ENCODE measurements around the gene GSE1.

Gene GSE1

DNA sequence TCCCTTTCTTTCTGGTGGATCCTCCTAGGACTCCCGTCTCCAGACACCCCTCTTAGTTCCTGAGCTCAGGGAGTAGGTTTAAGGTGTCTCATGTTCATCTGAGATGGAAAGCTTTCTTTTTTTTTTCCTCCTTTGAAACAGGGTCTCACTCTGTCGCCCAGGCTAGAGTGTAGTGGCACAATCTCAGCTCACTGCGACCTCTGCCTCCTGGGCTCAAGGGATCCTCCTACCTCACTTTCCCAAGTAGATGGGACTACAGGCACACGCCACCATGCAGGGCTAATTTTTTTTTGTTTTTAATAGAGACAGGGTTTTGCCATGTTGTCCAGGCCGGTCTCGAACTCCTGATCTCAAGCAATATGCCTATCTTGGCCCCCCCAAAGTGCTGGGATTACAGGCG, 3.6 kb upstream of the GSE1 start:
- H3K9me3 ChIP-seq: no peaks in the 10 kb centered on the region
- H3K4me1 ChIP-seq: peaks cover 65% of the 10 kb centered on the region
- peak overlapping the region; percentile 97 for H3K4me2 ChIP-seq
- no peak overlapping the region for H3K9ac ChIP-seq
- no peaks in the 10 kb centered on the region for H3K27me3 ChIP-seq
- H3K4me3 ChIP-seq: no peak overlapping the region
- H4K20me1 ChIP-seq: peaks cover 54% of the 10 kb centered on the region
- H3K36me3 ChIP-seq: no peaks in the 10 kb centered on the region
- TF ChIP-seq Cebpa-rat (IDR thresholded peaks at IDR 0.05): no peak
- peak overlapping the region; percentile 87 for H3K27ac ChIP-seq

DNA sequence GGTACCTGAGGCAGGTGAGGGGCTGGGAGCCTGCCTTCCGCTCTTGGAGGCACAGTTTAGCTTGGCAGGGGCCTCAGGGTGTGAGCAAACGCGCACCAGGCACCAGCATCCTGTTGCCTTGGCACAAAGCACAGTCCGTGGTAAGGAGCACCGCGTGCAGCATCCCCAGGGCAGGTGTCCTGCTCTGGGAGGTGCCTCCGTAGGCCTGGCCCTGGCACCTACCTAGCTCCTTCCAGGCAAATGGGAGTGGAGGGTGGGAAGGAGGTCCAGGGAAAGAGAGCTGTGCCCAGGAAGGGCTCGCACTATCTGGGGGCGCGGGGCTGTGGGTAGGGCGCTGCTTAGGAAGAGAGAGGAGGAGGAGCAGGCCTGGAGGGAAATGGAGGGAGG, 3.1 kb upstream of the GSE1 start:
- no peak for TF ChIP-seq Cebpa-rat (IDR thresholded peaks at IDR 0.05)
- Histone ChIP-seq H3K27me3 (no peaks in the 10 kb centered on the region), H3K36me3 (no peaks in the 10 kb centered on the region), H3K27ac (peak overlapping the region; percentile 87), H3K9me3 (no peaks in the 10 kb centered on the region), H3K4me3 (peak overlapping the region; percentile 43; the same call in 1 of the 2 replicates), H3K4me1 (peaks cover 68% of the 10 kb centered on the region), H4K20me1 (peaks cover 58% of the 10 kb centered on the region), H3K4me2 (peak overlapping the region; percentile 97), H3K9ac (no peak overlapping the region)

DNA sequence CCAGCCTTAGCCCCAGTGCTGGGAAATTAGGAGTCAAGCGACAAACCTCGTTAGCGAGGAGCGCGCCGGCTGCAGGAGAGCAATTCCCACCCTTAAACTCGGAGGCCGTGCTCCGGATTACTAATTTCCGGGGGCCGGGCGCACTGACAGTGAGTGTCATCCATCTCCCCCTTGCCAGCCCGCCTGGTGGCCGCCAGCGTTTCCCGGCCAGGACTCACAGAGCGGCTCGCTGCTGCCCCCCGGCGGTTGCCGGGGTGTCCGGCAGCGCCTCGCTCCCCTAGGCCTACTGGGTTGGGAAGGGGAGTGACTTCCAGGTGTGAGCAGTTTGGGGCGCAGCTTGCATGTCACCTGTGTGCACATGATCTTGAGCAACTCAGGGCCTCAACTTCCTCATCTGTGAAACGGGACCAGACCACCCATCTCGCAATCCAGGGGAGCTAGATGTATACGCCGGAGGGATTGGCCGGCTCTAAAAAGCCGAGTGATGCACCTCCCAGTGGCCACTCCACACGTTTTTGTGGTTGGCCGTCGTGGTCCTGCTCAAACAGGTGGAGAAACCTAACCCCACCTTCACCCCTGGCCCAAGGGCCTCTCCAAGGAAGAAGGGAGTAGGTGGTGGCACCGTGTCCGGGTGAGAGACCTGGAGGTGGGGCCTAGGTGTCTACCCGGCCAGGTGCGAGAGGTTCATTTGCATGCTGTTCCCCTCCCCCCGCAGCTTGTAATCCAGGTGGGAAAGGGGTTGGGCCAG, 2.5 kb upstream of the GSE1 start:
- H4K20me1 ChIP-seq: peaks cover 58% of the 10 kb centered on the region
- H3K4me3 ChIP-seq: peak overlapping the region; percentile 76; the same call in 1 of the 2 replicates
- H3K4me2 ChIP-seq: peak overlapping the region; percentile 97
- no peaks in the 10 kb centered on the region for H3K36me3 ChIP-seq
- no peak for TF ChIP-seq Cebpa-rat (IDR thresholded peaks at IDR 0.05)
- H3K27me3 ChIP-seq: no peaks in the 10 kb centered on the region
- H3K27ac ChIP-seq: peak overlapping the region; percentile 87
- no peaks in the 10 kb centered on the region for H3K9me3 ChIP-seq
- peaks cover 68% of the 10 kb centered on the region for H3K4me1 ChIP-seq
- H3K9ac ChIP-seq: no peak overlapping the region

DNA sequence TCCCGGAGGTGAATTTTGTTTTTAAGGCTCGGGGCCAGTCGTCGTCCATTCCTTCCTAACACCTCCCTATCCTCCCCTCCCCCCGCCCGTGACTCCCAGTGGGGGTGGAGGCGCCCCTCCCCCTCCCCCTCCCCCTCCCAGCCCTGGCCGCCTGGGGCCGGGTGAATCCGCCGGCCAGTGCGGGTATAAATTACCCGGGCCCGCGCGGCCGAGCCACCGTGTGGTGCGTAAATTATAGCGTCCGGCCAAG, 2.0 kb upstream of the GSE1 start:
- peak overlapping the region; percentile 96 for H3K27ac ChIP-seq

DNA sequence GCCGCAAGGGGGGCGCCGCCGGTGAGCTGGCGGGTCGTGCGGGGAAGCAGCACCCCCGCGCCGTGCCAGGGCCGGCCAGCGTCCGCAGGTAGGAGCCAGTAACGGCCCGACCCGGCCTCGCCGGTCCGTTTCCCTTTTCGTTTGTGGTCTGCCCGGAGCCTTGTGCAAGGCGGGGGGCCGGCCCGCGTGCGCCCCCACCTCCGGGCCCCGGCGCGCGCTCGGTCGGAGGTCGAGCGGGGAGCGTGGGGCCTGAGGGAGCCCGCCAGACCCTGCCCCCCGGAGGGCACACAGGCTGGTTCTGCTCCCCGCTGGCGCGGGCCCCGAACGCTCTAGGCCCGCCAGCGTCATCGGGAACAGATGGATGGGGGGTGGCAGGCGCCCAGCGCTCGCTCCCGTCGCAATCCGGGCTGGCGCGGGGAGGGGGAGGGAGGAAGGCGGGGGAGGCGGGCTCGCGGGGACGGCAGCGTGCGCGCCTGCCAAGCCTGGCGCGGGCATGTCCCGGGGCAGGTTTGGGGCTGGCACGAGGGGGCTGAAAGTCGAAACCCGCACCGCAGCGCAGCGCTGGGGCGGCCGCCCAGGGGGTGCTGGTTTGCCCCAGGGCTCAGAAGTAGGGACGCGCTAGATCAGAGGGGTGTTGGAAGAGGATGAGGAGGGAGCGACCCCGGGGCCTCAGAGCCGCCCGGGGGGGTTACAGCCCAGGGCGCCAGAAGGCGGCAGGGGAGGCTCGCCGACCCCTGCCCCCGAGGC, 1.5 kb upstream of the GSE1 start:
- peaks cover 68% of the 10 kb centered on the region for H3K4me1 ChIP-seq
- H3K9ac ChIP-seq: peak overlapping the region; percentile 85
- H4K20me1 ChIP-seq: peaks cover 58% of the 10 kb centered on the region
- no peaks in the 10 kb centered on the region for H3K27me3 ChIP-seq
- H3K36me3 ChIP-seq: no peaks in the 10 kb centered on the region
- peak overlapping the region; percentile 97 for H3K4me2 ChIP-seq
- TF ChIP-seq Cebpa-rat (IDR thresholded peaks at IDR 0.05): no peak
- H3K9me3 ChIP-seq: no peaks in the 10 kb centered on the region
- peak overlapping the region; percentile 76 for H3K4me3 ChIP-seq
- peak overlapping the region; percentile 96 for H3K27ac ChIP-seq

More for the DNA sequence above, 2.0 kb upstream of the GSE1 start:
- peaks cover 68% of the 10 kb centered on the region for H3K4me1 ChIP-seq
- peak overlapping the region; percentile 85 for H3K9ac ChIP-seq
- no peak for TF ChIP-seq Cebpa-rat (IDR thresholded peaks at IDR 0.05)
- H3K4me2 ChIP-seq: peak overlapping the region; percentile 97
- H3K4me3 ChIP-seq: peak overlapping the region; percentile 76
- H4K20me1 ChIP-seq: peaks cover 58% of the 10 kb centered on the region
- H3K9me3 ChIP-seq: no peaks in the 10 kb centered on the region
- no peaks in the 10 kb centered on the region for H3K36me3 ChIP-seq
- no peaks in the 10 kb centered on the region for H3K27me3 ChIP-seq

DNA sequence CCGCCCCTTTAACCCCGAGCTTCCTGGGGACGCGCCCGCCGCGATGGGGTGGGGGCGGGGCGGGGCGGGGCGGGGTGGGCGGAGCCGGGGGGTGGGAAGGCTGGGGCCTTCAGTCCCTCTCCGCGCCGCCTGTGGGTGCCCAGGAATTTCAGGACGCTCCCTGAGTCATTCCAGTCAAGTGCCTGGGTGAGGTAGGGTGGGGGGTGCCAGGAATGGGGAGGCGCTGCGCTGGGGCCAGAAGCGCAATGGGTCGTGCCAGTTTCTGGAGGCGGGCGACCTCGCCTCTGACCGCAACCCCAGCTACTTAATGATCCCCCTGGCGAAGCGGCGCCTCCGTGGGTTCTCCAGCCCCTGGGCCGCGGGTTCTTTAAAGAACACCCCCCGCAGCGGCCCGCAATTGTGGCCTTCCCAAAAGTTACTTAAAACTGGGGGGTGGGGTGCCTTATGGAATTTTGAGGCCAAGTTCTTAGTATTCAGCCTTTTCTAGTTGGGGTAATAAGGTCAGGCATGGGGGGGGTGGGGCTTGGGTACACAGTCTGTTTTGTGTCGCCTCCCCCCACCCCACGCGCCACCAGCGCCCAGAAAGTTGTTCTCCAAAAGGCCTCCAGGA, 826 bp upstream of the GSE1 start:
- Histone ChIP-seq H3K9ac (peak overlapping the region; percentile 85), H3K27me3 (no peaks in the 10 kb centered on the region), H3K9me3 (no peaks in the 10 kb centered on the region), H3K4me1 (peaks cover 68% of the 10 kb centered on the region), H3K27ac (peak overlapping the region; percentile 96), H3K4me3 (peak overlapping the region; percentile 76), H3K4me2 (peak overlapping the region; percentile 97), H3K36me3 (no peaks in the 10 kb centered on the region; the same call in 1 of the 2 replicates), H4K20me1 (peaks cover 65% of the 10 kb centered on the region)
- TF ChIP-seq Cebpa-rat (IDR thresholded peaks at IDR 0.05): no peak

DNA sequence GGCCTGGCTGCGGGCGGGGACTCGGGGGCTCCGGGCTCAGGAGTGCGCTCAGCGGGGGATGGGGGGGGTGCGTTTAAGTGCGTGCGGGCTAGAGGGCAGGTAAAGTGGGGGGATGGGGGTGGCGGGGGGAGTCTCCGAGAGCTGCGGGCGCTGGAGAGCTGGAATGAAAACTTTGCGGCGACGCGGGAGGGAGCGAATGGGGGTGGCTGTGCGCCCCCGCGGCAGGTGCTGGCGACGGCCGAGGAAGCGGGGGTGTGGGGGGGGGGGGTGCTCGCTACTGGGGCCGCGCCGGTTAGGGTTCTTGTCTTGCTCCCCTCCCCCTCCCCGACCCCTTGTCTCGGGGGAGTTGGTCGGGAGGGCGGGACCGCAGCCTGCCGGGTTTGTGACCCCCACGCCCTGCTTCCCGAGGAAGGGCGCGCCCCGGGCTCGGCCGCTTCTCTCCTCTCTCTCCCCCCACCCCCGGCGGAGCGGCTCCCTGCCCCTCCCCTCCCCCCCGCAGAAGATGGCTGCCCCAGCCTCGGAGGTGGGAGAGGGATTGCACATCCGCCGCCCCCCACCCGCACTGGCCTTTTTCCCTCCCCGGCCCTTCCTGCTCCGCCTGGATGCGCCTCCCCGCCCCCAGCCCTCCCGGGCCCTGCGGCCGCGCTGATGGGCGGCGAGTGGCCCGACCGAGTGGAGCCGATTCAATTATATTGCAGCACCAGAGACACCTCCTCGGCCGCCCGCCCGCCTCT, 649 bp downstream of the GSE1 start:
- peak overlapping the region; percentile 96 for H3K27ac ChIP-seq
- peaks cover 65% of the 10 kb centered on the region for H4K20me1 ChIP-seq
- peak overlapping the region; percentile 97 for H3K4me2 ChIP-seq
- H3K36me3 ChIP-seq: peaks cover 12% of the 10 kb centered on the region
- peak overlapping the region; percentile 76 for H3K4me3 ChIP-seq
- H3K27me3 ChIP-seq: no peaks in the 10 kb centered on the region
- no peaks in the 10 kb centered on the region for H3K9me3 ChIP-seq
- H3K4me1 ChIP-seq: peaks cover 68% of the 10 kb centered on the region
- H3K9ac ChIP-seq: peak overlapping the region; percentile 85
- no peak for TF ChIP-seq Cebpa-rat (IDR thresholded peaks at IDR 0.05)

DNA sequence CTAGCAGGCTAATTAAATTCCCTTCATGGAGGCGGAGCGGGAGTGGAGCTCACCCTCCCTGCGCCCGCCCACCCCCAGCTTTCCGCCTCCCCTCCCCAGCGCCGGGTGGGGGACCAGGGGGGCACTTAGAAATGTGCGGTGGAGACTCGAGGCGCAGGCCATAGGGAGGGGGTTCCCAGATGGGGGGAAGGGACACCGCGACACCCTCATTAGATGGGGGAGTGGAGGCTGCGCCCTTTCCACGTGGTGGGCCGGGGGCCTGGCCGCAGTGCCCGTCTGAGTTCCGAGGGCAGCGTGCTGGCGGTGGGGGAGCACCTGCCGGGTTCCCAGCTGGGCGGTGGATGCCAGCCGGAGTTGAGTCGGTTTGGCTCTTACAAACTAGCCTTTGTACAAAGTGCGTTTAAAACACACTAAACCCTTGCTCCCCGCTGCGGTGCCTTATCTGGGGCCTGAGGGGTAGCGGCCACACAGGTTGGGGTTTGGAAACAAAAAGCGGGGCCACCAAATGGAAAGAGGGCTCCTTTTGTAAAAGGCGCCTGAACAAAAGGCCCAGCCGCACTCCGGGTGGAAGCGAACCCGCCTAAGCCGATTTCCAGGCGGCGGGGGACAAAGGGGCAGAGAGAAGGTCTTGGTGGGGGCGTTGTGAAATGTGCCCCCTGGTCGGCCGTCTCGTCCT, 1.4 kb downstream of the GSE1 start:
- peak overlapping the region; percentile 76 for H3K4me3 ChIP-seq
- TF ChIP-seq Cebpa-rat (IDR thresholded peaks at IDR 0.05): no peak
- H4K20me1 ChIP-seq: peaks cover 66% of the 10 kb centered on the region
- H3K27ac ChIP-seq: peak overlapping the region; percentile 75
- H3K36me3 ChIP-seq: peaks cover 18% of the 10 kb centered on the region
- peak overlapping the region; percentile 97 for H3K4me2 ChIP-seq
- H3K27me3 ChIP-seq: no peaks in the 10 kb centered on the region
- H3K9ac ChIP-seq: peak overlapping the region; percentile 82
- peaks cover 68% of the 10 kb centered on the region for H3K4me1 ChIP-seq
- H3K9me3 ChIP-seq: no peaks in the 10 kb centered on the region
